Neutrophil (primary cell): ENCODE measurements around the gene TMEM132E.

Experiments used
- H3K27ac ChIP-seq: fragments of 200-600 bp; sonication (generic); 2 replicates; pipeline ENCODE4 v1.5.1; 2016; ENCODE audit warnings: mild to moderate bottlenecking, moderate library complexity
- H3K27me3 ChIP-seq: fragments of 200-600 bp; sonication (generic); 2 replicates; pipeline ENCODE4 v1.6.0; 2016; ENCODE audit warnings: mild to moderate bottlenecking
- H3K36me3 ChIP-seq: fragments of 200-600 bp; sonication (generic); 2 replicates; pipeline ENCODE4 v1.5.1; 2017
- H3K4me1 ChIP-seq, 2 experiments: fragments of 200-600 bp in 1 of 2; sonication (generic) in 1 of 2; 1 replicate in 1 of 2; 2 replicates in 1 of 2; pipeline versions ENCODE4 v1.5.1 to v1.6.1; 2013 to 2016; ENCODE audit warnings: low read depth in 1 of 2, low read length in 1 of 2, mild to moderate bottlenecking in 1 of 2, moderate library complexity in 1 of 2; ENCODE audit not compliant: control insufficient read depth in 1 of 2, insufficient read depth in 1 of 2
- H3K4me3 ChIP-seq, 2 experiments: fragments of 200-600 bp in 1 of 2; sonication (generic) in 1 of 2; 1 replicate in 1 of 2; 2 replicates in 1 of 2; pipeline ENCODE4 v1.5.1; 2013 to 2016; ENCODE audit warnings: low read depth in 1 of 2, low read length in 1 of 2, mild to moderate bottlenecking in 1 of 2, moderate library complexity in 1 of 2
- H3K9me3 ChIP-seq: fragments of 200-600 bp; sonication (generic); 2 replicates; pipeline ENCODE4 v1.5.1; 2016
- CTCF ChIP-seq: fragments of 200-600 bp; sonication (generic); IDR thresholded peaks from 2 replicates; pipeline ENCODE4 v1.5.1; 2016; ENCODE audit warnings: antibody characterized with exemption

Gene TMEM132E

DNA sequence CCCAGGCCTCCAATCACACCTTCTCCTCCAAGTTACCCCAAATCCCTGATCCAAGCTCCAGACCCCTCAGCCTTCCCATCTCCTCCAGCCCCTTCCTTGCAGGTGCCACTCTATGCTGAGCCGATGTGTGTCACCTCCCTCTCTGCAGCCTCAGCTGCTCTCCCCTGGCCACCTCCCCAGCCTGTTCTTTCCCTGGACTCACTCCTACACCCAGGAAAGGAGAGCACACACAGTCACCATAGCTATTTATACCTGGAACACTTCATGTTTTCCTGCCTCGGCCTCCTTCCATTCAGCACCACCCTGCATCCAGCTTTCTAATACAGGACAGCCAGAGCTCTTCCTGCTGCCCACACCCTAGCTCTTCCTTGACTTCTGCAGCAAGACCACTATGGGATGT lies 12.5 kb upstream of the TMEM132E start:
- Histone ChIP-seq H3K36me3 (no peaks in the 10 kb centered on the region), H3K27me3 (peaks cover 98% of the 10 kb centered on the region), H3K9me3 (no peaks in the 10 kb centered on the region), H3K4me3 (no peak overlapping the region), H3K4me1 (no peaks in the 10 kb centered on the region), H3K27ac (no peak overlapping the region)
- TF ChIP-seq CTCF = no peak

GRCh38 chr17:34567691-34568465 lies 11.5 kb upstream of the TMEM132E start:
- H3K4me3 ChIP-seq = no peak overlapping the region
- H3K4me1 ChIP-seq = no peaks in the 10 kb centered on the region
- H3K36me3 ChIP-seq = no peaks in the 10 kb centered on the region
- no peak overlapping the region for H3K27ac ChIP-seq
- no peaks in the 10 kb centered on the region for H3K9me3 ChIP-seq
- peaks cover 98% of the 10 kb centered on the region for H3K27me3 ChIP-seq
- no peak for TF ChIP-seq CTCF

DNA sequence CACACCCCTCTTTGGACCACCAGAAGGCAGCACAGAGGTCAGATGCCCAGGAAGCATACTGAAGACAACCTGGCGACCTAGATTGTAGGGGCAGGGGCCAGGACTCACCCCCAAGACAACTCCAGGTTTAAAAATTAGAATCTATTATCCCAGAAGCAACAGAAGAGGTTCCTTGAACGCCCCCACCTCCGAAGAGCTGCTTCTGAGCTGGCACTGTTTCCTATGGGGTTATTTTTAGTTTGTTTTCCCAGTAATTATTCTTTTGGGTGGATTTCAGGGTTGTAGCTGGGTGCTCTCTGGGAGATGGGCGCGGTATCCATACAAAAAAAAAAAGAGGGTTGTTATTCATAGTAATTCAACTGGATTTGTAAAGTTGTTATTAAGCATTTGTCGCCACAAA lies 10.4 kb upstream of the TMEM132E start:
- no peak for TF ChIP-seq CTCF
- H3K27me3 ChIP-seq = peaks cover 98% of the 10 kb centered on the region
- H3K36me3 ChIP-seq = no peaks in the 10 kb centered on the region
- H3K27ac ChIP-seq = no peak overlapping the region
- H3K4me1 ChIP-seq = no peaks in the 10 kb centered on the region
- H3K9me3 ChIP-seq = no peaks in the 10 kb centered on the region
- no peak overlapping the region for H3K4me3 ChIP-seq

GRCh38 chr17:34569591-34569990 lies 9.8 kb upstream of the TMEM132E start:
- Histone ChIP-seq H3K27ac (no peak overlapping the region), H3K27me3 (peaks cover 98% of the 10 kb centered on the region), H3K9me3 (no peaks in the 10 kb centered on the region), H3K36me3 (no peaks in the 10 kb centered on the region), H3K4me3 (no peak overlapping the region), H3K4me1 (no peaks in the 10 kb centered on the region)
- no peak for TF ChIP-seq CTCF

DNA sequence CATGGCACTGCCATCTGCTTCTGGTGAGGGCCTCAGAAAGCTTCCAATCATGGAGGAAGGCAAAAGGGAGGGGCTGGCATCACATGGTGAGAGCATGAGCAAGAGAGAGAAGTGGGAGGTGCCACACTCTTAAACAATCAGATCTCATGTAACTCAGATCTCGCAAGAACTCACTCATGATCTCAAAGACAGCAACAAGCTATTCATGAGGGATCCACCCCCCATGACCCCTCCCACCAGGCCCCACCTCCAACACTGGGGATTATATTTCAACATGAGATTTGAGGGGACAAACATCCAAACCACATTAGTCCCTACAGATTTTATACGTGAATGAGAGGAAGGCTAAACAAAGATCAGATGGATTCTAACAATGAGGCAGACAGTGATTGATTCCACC lies 8.9 kb upstream of the TMEM132E start:
- no peaks in the 10 kb centered on the region for H3K4me1 ChIP-seq
- no peak overlapping the region for H3K27ac ChIP-seq
- no peaks in the 10 kb centered on the region for H3K9me3 ChIP-seq
- H3K36me3 ChIP-seq = no peaks in the 10 kb centered on the region
- TF ChIP-seq CTCF = no peak
- H3K4me3 ChIP-seq = no peak overlapping the region
- peaks cover 98% of the 10 kb centered on the region for H3K27me3 ChIP-seq
